ENCODE data around the gene ACD. TPM values are rescaled to one million over a fixed set of nuclear protein-coding genes. Genes with fewer than 3 reads are reported as not detected.

The ACD gene
- total and polyA plus RNA-seq, 2 of the 8 experiments (the other 6 are each of a cell fraction or from before 2014, with no cell fraction given): 34.8 to 58.0 TPM

DNA sequence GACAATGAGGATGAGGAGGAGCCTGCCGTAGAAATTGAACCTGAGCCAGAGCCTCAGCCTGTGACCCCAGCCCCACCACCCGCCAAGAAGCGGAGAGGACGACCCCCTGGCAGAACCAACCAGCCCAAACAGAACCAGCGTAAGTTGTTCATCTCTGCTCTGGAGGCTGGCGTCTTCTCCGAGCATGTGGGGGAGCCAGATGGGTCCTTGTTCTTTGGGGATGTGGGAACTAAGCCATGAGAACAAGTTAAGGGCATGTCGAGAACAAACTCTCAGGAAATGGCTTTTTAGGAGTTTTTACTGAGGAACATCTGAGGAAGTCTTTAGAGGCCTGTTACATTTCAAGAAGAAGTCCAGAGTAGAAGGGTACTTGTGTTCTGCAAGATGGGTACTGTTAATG lies 23.3 kb downstream of the ACD start:
- DNase-seq (ENCODE audit: low read depth in 1 of 2, low spot score in 2 of 2) (no peak), FAIRE-seq (no peak)
- H2BK12ac ChIP-seq (ENCODE audit: low read depth, low read length): no peak overlapping the region
- no peak overlapping the region for H4K5ac ChIP-seq (ENCODE audit: insufficient read length, low read depth, low read length)
- no peak overlapping the region; the same call in 1 of the 2 replicates for H4K8ac ChIP-seq (ENCODE audit: extremely low read depth, insufficient read depth, low read length)
- H3K36me3 ChIP-seq (ENCODE audit: control insufficient read depth in 2 of 4, insufficient read depth in 4 of 4, low read length in 3 of 4): peaks cover 9 to 48% (median 33%) of the 10 kb centered on the region in 4 experiments
- H3K27me3 ChIP-seq (replicated peaks in 1 of 4; ENCODE audit: control insufficient read depth in 3 of 4, extremely low read depth in 1 of 4, insufficient read depth in 3 of 4, low read length in 3 of 4): no peaks in the 10 kb centered on the region
- no peaks in the 10 kb centered on the region for H3K9me3 ChIP-seq (ENCODE audit: insufficient read depth in 2 of 2, low read depth in 1 of 2, low read length in 1 of 2)
- CTCF ChIA-PET (ENCODE audit: partially characterized antibody): interaction anchor here (2.1 to 18.0 kb wide), 3 partner anchors 12 to 26 kb away, joined by 5 to 202 read pairs (median 15); partner anchors contain the start of genes ACD, C16orf86, ENKD1 and PARD6A
- no peak overlapping the region for H4K91ac ChIP-seq (replicated peaks; ENCODE audit: insufficient read length, low read length)
- H2BK15ac ChIP-seq (ENCODE audit: low read length): no peak overlapping the region
- H3K79me2 ChIP-seq (ENCODE audit: control insufficient read depth in 1 of 2, insufficient read depth in 2 of 2, low read length in 2 of 2): no peaks in the 10 kb centered on the region
- no peak overlapping the region for H2AK5ac ChIP-seq (ENCODE audit: low read depth, low read length)
- H3K56ac ChIP-seq (replicated peaks; ENCODE audit: insufficient read length, low read depth, low read length): no peak overlapping the region
- H3K18ac ChIP-seq (ENCODE audit: extremely low read depth, low read length): no peak overlapping the region
- H3K9ac ChIP-seq (replicated peaks in 1 of 4; ENCODE audit: extremely low read depth in 1 of 4, low read depth in 3 of 4, low read length in 3 of 4): no peak overlapping the region
- H3K23ac ChIP-seq (ENCODE audit: insufficient read length): no peak overlapping the region
- H3K79me1 ChIP-seq (ENCODE audit: low read depth, low read length): no peaks in the 10 kb centered on the region
- H3K4me3 ChIP-seq (ENCODE audit: extremely low read depth in 1 of 4, insufficient read depth in 2 of 4, low read depth in 3 of 4, low read length in 4 of 4): no peak overlapping the region
- no peak overlapping the region for H3K27ac ChIP-seq (ENCODE audit: low read depth, low read length)
- no peak overlapping the region for H3K4me2 ChIP-seq (ENCODE audit: insufficient read depth in 1 of 2, low read depth in 2 of 2, low read length in 2 of 2)
- H3K14ac ChIP-seq (ENCODE audit: insufficient read length): no peak overlapping the region
- H2BK20ac ChIP-seq (ENCODE audit: low read length): no peak overlapping the region
- H3K23me2 ChIP-seq (ENCODE audit: low read depth, low read length): no peaks in the 10 kb centered on the region
- 91% methylated on average over 8 of the region's 8 CpGs; no CpG with 5 or more reads in 1 of the 2 experiments for WGBS, 2 experiments (ENCODE audit: extremely low coverage in 1 of 2, insufficient coverage in 1 of 2, insufficient read length in 1 of 2, insufficient replicate concordance in 2 of 2, low coverage in 1 of 2, low lambda C conversion rate in 2 of 2, missing lambda C conversion rate in 1 of 2)
- POLR2A ChIA-PET (ENCODE audit: partially characterized antibody): interaction anchor here (1.6 kb wide), 1 partner anchor 10 kb away, joined by 5 read pairs; no protein-coding TSS in a partner anchor
- no peaks in the 10 kb centered on the region for H3K4me1 ChIP-seq (replicated peaks in 1 of 4; ENCODE audit: control insufficient read depth in 3 of 4, insufficient read depth in 4 of 4, low read length in 3 of 4)
- H2AFZ ChIP-seq (ENCODE audit: low read length): no peak overlapping the region
- peaks cover 0 to 7% of the 10 kb centered on the region in 2 experiments for H4K20me1 ChIP-seq (replicated peaks in 1 of 2; ENCODE audit: control insufficient read depth in 1 of 2, insufficient read depth in 2 of 2, low read length in 2 of 2)
- H3K4ac ChIP-seq (replicated peaks; ENCODE audit: insufficient read length, low read depth, low read length): no peak overlapping the region
- TF ChIP-seq SP1 (IDR thresholded peaks at IDR 0.05; ENCODE audit: low read depth, low read length) (no peak), TAF1 (IDR thresholded peaks at IDR 0.05; ENCODE audit: low read depth, low read length) (no peak), RAD21 (IDR thresholded peaks at IDR 0.05 in 1 of 2, conservative IDR thresholded peaks at IDR 0.05 in 1 of 2; ENCODE audit: low read depth in 2 of 2, low read length in 2 of 2) (no peak), BCL11A (IDR thresholded peaks at IDR 0.05; ENCODE audit: low read depth in 2 of 2, low read length in 2 of 2) (no peak), FOSL1 (IDR thresholded peaks at IDR 0.05; ENCODE audit: insufficient read depth, low read depth, low read length) (no peak), POU5F1 (IDR thresholded peaks at IDR 0.05; ENCODE audit: low read depth, low read length) (no peak), EGR1 (IDR thresholded peaks at IDR 0.05; ENCODE audit: borderline replicate concordance, low read depth, low read length) (no peak), JUND (IDR thresholded peaks at IDR 0.05; ENCODE audit: low read length) (no peak), RFX5 (IDR thresholded peaks at IDR 0.05; ENCODE audit: borderline replicate concordance, low read depth, low read length) (no peak), SIRT6 (IDR thresholded peaks at IDR 0.05; ENCODE audit: low read length) (no peak), BACH1 (IDR thresholded peaks at IDR 0.05; ENCODE audit: low read length) (no peak)
- TF ChIP-seq, protein P1, sequence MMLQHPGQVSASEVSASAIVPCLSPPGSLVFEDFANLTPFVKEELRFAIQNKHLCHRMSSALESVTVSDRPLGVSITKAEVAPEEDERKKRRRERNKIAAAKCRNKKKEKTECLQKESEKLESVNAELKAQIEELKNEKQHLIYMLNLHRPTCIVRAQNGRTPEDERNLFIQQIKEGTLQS (IDR thresholded peaks at IDR 0.05; ENCODE audit: insufficient read depth, low read depth, low read length): no peak
- H2BK5ac ChIP-seq (ENCODE audit: low read depth, low read length): no peak overlapping the region
- H2BK120ac ChIP-seq (replicated peaks; ENCODE audit: low read depth, low read length): no peak overlapping the region
